Measurements from ENCODE around the gene ALDH1A1.

ALDH1A1 gene

DNA sequence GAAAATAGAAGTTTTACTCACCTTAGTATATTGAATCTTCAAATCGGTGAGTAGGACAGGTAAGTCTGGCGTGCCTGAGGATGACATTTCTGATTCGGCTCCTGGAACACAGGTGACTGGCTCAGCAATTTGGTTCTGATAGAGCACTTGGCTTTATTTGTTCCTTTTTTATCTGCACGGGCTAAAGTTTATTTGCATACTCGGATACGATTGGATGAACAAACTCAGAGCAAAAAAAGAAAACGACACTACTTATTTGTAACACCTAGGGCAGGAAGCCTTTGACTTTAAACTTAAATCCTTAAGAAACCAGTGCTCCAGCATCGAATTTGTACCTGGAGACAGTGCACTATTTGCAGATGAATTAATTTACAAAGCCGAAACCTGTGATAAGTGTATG is at the start of gene ALDH1A1:
TSS of gene ALDH1A1 (minus strand) at position 140 of the 400 bp plus-strand sequence. CDS start at position 87, 53 bp downstream.
- no peak for DNase-seq (ENCODE audit: low spot score)

DNA sequence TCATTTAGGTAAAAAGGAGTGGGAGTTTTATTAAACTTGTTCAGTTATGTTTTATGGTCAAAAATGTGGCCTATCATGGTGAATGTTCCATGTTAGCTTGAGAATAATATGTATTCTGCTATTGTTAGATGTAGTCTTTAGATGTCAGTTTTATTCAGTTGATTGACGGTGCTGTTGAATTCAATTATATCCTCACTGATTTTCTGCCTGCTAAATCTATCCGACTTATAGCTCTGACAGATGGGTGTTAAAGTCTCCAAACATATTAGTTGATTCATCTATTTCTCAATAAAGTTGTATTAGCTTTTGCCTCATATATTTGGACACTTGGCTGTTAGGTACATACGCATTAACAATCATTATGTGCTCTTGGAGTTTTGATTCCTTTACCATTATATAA is 49.0 kb upstream of the ALDH1A1 start:
- DNase-seq (ENCODE audit: low spot score): no peak

DNA sequence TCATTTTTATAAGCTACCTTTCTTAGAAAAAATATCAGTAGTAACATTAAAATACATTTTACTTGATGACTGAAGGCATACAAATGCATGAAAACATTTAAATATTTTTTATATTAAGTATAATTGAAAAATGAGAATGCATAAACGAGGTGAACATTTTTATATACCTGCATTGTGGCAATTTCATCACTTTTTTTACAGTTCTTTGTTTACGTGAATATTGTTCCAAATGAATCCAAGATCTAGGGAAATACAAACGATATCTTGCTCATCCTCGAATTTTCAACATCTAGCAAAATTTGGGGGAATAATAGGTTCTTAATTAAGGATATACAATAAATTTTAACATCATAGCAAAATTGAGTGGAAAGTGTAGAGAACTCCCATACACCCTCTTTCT is 45.5 kb upstream of the ALDH1A1 start:
- DNase-seq (ENCODE audit: low spot score): no peak

DNA sequence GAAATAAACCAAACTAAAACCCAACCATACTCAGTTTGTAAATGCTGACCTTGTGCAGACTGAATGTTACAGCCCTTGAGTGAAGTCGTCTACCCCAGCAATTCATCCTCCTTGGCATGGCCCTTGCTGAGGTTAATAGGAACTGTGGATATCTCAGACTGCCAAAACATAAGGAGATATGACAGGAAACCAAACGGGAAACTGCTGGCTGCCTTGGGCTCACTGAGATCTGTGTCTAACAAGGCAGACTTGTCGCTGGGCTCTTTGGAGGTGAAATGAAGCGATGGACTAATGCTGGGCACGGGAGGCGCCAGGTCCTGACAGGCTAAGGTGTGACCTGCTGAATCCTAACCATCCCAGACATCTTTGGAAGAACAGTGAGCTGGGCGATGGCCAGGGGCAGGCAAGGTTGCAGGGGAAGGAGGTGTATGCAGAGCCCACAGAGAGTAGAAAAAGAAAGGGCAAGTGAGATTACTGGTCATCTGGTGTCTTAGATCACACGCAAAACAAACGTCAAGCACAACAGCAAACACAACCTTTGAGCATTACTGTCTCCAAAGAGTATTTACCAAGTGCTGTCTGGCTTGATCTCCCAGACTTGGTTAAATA is 44.6 kb upstream of the ALDH1A1 start:
- no peak for DNase-seq (ENCODE audit: low spot score)

DNA sequence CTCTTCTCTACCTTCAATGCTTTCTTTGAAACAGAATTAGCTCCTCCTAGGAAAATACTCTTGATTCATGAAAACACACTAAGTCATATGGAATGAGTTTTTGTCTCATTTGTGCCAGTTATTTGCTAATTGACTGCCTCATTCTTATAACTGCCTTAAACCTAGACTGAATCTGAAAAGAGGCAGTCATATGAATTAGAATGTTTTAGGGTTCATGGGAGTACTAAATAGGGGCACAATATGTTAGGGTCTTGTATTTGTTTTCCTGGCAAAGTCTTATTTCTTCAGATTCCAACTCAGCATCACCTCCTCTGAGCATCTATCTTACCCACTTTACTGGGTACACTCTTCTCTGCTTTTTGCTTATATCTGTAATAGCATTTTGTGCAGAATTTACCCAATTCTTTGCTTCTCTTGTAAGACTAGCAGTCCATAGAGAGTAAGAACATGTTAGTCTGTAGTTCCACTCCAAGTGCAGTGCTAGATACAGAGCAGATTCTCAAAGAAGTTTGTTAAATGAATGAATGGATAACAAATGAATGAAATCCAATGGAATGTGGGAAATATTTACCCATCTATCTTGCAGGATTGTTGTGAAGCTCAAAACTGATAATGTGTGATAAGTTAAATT is 43.9 kb upstream of the ALDH1A1 start:
- no peak for DNase-seq (ENCODE audit: low spot score)

DNA sequence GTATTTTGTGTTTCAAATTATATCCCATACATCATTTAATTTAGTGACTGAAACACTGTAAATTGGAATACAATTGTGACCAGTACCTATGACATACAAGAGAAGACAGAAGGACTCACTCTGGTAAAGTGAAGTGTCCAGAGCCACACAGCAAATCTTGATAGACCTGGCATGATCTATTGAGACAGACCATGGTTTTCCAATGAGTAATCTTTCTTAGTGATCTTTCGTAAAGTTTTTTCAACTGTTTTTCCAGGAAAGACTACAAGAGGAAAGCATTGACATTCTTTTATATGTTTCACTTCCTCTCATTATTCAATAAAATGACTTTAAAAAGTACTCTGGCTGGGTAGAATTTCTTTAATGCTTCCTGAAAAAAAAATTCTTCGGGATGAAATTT is 43.3 kb upstream of the ALDH1A1 start:
- DNase-seq (ENCODE audit: low spot score): no peak

DNA sequence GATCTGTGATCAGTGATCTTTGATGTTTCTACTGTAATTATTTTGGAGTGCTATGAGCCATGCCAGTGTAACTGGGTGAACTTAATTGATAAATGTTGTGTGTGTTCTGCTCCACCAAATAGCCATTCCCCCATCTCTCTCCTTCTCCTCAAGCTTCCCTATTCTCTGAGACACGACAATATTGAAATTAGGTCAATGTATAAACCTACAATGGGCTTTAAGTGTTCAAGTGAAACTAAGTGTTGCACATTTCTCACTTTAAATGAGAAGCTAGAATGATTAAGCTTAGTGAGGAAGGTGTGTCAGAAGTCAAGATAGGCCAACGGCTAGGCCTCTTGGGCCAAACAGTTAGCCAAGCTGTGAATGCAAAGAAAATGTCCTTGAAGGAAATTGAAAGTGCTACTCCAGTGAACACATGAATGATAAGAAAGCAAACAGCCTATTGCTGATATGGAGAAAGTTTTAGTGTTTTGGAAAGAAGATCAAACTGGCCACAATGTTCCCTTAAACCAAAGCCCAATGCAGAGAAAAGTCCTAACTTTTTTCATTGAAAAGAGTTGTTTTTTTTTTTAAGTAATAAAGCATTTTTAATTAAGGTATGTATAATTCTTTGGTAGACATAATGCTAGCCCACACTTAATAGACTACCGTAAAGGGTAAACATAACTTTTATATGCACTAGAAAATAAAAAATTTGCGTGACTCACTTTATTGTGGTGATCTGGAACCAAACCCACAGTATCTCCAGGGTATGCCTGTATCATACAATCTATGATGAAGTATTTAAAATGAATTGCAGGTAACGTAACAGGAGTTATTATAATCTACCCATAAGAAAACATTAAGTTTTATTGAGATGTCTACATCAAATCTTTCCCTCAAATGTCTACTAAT is 42.5 kb upstream of the ALDH1A1 start:
- no peak for DNase-seq (ENCODE audit: low spot score)

DNA sequence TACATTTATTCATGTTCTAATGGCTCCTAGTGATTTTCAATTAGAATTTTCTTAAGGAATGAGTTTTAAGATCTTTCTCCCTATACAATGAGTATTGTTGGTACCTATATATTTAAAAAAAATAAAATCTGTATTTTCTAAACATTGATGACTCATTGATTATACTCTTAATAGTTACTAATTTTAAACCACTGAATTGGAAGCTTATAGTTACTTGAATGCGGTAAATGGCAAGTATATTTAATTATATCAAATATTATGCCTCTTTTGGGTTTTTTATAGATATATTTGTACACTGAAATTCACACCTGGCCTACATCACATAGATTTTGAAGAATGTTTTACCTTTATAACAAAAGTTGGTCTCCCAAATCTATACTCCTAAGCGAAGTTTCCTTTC is 38.9 kb upstream of the ALDH1A1 start:
- DNase-seq (ENCODE audit: low spot score): no peak

DNA sequence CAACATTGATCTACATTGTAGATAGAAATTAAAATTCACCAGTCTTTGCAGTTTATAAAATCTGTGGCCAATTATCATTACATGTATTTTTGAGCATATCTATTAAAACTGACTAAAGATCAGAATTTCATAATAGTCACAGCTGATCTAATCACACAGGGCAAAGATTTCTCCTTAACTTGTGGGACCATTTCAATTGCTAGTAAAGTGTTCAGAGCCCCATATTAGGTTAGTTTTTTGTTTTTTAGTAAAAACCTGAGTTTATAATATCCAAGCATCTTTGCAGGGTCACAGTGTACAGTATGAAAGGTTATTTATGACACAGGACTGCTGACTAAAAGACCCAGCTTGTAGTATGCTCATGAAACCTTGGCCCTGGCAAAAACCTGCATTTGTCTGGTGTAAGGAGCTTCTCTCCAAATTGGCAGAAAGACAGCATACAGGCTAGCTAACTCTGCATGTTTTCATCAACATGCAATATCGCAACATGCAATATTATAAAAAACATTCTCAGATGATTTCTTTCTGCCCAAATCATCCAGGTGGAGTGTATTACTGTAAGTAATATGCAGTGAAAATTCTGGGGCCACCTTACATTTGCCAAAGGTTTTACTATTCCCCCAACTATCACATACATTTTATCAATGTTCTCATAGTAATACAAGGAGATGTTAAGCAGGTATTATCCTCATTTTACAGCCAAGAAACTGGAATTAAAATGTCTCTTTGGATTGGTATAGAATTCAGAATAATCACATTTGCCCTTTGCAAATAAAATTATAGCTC is 37.7 kb upstream of the ALDH1A1 start:
- DNase-seq (ENCODE audit: low spot score): no peak

DNA sequence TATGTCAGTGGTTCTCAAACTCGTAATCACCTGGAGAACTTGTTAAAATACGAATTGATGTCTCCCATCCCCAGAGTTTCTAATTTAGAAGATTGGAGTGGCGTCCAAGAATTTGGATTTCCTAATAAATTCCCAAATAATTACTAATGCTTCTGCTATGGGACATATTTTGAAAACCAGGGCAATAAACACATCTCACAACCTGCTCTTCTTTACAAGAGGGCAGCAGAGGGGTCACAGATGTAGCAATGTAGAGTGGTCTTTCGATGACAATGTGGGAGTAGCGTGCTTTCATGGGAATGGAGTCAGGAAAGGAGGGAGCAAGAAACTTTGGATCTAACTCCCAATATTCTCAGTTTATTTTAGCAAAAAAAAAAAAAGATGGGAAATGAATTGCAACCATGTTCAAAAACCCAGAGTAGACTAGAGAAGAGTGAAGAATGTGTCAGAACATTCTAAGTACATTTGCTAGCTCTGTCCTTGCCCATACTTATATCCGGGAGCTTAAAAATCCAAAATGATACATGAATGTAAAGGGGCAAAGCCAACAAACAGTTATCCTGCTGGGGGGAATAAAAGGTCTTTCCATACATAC is 33.8 kb upstream of the ALDH1A1 start:
- no peak for DNase-seq (ENCODE audit: low spot score)

DNA sequence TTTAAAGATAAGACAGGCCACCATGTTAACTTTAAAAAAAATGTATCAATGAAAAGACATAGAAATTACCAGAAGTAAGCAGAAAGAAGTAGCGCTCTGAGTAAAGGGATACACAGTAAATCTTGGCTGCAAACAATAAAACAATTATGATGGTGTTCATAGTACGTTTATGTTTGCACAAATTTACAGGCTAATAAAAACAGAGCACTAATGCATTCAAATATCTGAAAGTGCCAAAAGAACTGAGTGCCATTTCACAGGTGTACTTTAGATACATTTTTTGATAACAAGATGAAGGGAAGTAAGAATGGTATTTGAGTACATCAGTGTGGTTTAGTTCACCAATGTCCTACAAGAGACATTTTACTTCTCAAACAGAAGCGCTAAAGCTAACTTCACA is 32.9 kb upstream of the ALDH1A1 start:
- no peak for DNase-seq (ENCODE audit: low spot score)

DNA sequence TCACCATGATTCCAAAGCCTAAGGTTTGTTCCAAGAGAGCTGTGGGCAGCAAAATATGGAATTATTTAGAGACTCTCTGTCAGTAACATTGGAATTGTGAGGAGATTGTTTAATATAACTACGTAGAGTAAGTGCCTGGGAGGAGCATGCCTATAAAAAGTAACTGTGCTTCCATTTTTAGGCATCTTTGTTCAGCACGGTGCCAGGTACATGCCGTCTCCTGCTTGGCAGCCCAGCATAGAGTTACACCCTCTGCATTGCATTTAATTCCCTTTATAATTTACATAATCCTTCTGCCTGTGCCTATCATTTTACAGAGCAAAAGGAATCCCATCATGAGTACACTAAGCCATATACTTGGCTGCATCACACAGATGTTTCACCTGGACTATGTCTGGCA is 32.1 kb upstream of the ALDH1A1 start:
- no peak for DNase-seq (ENCODE audit: low spot score)

DNA sequence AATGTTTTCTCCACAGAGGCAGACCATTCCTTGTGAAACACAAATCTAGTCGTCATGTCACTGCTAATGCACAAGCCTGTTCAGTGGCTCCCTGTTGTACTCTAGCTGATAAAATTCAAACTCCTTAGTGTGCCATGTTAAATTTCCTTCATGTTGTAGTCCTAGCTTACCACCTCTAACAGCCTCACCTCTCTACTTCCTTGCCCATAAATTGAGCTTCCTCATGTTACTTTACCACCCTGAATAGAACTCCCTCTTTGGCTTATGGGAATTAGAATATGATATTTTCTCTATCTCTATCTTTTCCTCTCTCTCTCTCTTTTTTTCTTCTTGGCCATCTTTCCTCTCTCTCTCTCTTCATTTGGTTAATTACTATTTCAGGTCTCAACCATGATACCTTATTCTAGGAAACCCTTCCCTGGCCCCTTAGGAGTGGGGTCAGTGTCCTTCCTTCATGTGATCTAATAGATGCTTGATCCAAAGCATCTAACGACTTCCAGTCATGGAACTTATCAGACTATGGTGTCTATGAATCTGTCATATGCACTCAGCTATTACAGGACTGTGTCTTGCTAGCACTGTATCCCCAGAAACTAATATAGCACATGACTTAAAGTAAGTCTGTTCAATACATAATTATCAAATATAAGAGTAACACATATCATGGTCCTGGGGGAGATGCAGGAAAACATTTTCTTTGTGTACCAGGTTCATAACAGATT is 31.5 kb upstream of the ALDH1A1 start:
- DNase-seq (ENCODE audit: low spot score): no peak

DNA sequence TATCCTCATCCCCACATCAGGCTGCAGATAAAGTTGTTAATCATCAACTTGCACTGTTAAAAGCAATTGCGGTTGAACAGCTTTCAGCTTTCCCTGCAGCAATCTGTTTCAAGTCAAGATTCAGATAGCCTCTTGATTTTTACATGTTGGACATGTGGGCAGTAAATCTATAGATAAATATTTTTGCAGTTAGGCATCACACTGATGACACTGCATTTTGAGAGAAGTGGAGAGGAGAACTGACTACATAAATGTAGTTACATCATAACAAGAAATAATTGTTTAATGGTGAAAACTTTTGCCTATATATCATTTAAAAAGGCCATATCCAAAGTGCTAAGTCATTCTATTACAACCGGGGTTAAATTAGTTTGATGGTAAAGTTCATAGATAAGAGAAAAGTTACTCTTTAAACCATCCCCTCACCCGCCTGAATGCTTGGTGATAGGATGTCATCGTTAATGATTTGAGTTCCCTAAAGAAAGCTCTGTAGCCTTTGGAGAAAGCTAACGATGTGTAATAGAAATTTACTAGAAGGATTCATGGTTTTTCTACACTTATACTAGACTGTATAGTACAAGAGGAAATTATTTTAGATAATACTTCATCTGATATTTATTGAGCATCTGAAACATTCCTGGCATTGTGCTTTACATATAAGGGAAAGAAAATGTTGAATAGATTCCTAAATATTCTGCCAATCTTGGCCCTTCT is 30.8 kb upstream of the ALDH1A1 start:
- no peak for DNase-seq (ENCODE audit: low spot score)

DNA sequence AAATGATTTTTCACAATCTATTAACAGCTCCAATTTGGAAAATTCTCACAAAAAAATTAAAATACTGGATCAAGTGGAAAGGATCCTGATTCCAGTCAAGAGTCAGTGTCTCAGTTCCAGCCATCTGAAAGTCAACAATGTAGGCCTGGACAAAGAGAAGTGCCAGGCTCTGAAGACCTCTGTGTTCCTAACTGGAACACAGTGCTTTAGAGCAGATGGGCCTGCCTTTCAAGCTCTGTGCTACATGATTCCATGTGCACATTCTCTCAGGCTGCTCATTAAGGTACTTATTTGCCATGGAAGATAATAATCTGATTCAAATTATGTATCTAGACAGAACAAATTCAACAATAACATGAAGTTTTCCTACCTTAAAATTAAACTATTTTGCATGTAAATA is 30.2 kb upstream of the ALDH1A1 start:
- DNase-seq (ENCODE audit: low spot score): no peak

DNA sequence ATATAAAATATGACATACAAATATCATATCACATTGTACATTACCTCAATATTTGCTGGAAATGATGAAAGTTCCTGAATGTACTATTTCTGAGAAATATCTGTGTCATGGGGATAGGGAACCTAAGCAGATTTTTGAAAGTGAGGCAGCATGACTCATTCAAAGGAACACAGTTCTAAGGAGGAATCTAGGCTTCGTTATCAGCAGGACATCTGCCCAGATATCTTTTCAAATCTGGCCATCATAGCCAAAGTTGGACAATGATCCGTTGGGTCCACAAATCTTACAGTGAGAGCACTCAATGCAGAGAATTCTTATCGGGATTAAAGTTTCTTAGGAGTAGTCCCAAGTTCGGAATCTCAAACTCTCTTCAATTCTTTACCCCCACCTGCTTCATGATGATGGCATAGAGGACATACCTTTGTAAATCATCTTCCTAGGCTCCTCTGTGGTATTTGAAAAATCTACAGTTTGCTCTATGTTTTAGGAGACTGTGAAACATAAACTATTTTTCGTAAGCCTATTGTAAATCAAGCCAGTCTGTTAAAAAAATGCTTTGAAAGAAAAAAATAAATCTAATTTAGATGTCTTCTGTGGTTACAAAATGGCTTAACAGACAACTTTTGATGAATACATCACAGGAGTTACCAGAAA is 29.4 kb upstream of the ALDH1A1 start:
- no peak for DNase-seq (ENCODE audit: low spot score)

DNA sequence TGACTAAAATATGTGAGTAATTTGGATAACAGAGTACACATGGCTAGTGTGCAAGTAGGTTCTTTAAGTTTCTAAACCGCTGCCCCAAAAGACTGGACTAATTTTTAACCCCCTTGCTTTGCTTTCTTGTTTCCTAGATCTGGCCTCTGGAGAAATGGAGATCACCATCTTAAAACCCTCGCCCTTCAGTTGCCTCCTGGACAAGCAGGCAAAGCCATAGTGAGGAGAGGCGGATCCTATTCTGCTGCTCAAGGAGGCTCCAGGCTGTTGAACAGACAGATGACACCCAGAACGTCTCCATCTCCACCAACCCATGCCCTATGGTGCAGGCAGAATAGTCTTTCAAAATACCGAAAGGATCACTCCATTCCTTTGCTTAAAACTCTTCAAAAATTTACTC is 28.6 kb upstream of the ALDH1A1 start:
- DNase-seq (ENCODE audit: low spot score): no peak

DNA sequence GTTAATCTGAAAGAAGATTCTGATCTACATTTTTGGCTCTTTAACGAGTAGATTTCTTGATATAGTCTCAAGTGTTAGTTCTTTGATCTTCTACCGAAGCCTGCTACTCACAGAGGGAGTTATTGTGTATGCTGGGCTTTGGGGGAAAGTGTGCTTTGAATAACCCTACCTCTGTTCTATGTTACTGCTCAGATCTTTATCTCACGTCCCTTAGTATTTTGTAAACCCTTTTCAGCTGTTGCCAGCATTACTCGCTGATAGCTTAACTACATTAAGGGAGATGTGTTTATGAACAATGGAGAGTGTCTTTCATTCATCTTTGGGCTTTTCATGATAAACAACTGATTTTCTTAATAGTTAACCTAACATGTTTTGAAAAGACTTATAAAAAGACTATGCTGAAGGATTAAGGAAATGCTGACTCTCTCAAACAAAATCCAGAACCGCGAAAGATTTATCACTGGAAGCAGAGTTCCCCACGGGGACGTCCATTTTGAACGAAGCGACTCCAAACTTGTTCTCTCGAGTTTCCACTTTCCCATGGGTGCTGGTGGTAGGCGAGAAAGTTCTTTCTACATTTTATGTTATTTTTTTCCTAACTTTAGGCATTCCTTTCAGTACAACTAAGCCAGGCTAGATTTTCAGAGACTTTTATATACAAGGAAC is 27.9 kb upstream of the ALDH1A1 start:
- no peak for DNase-seq (ENCODE audit: low spot score)

DNA sequence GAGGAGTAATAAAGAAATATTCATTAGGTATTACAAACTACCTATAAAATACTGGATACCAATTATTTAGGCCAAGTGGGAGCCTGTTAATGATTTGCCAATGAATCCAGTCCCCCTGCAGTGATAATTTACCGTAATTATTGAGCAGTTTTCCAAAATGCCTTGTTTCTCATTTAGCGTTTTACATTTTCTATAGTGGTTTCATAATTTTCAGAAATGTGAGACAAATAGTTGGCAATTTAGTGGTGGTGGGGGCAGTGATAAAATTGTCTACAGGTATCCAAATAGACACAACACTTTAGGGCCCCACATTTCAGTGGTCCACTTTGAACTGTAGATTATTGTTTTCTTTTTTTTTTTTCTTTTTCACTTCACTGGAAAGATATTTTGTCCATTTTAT is 27.3 kb upstream of the ALDH1A1 start:
- no peak for DNase-seq (ENCODE audit: low spot score)

All from hematopoietic multipotent progenitor cell treated with erythropoietin and hydrocortisone succinate and interleukin-3 and kit ligand, for 17 days (in vitro differentiated cells).